ENCODE data around the gene NDST4.

- TF ChIP-seq CTCF (IDR thresholded peaks at IDR 0.05) (no peak), POLR2A (IDR thresholded peaks at IDR 0.05) (no peak)
Measured at GRCh38 chr4:114815760-114816159, 297.7 kb downstream of the NDST4 start.

Data from thyroid gland (tissue), 4 donors.